ENCODE results near the gene SLC17A1. TPM values are rescaled to one million over a fixed set of nuclear protein-coding genes. Genes with fewer than 3 reads are reported as not detected.

The SLC17A1 gene
- total RNA-seq, 1 experiment from 2014 or later: not detected

GRCh38 chr6:25756382-25757363, 75.2 kb downstream of the SLC17A1 start (continued):
- TF ChIP-seq ZSCAN18 (CRISPR knock-in tag; IDR thresholded peaks at IDR 0.05): no peak
- no peak for TF ChIP-seq PRRX2 (CRISPR knock-in tag; IDR thresholded peaks at IDR 0.05)
- no peak for TF ChIP-seq NFATC4 (CRISPR knock-in tag; IDR thresholded peaks at IDR 0.05)
- no peak for TF ChIP-seq TCF7 (CRISPR knock-in tag; IDR thresholded peaks at IDR 0.05; ENCODE audit: low read depth)
- no peak for TF ChIP-seq GTF2I (CRISPR knock-in tag; conservative IDR thresholded peaks at IDR 0.05)
- TF ChIP-seq TEAD1 (CRISPR knock-in tag; IDR thresholded peaks at IDR 0.05): no peak

- Mint-ChIP-seq H3K4me3 (no peak overlapping the region), H3K27ac (no peak overlapping the region), H3K9me3 (no peaks in the 10 kb centered on the region), H3K36me3 (no peaks in the 10 kb centered on the region), H3K4me1 (no peaks in the 10 kb centered on the region), H3K27me3 (ENCODE audit: low read depth) (no peaks in the 10 kb centered on the region)
- CTCF ChIA-PET: no interaction called here
- DNase-seq (ENCODE audit: low spot score) (no peak), ATAC-seq (no peak)
- POLR2A ChIA-PET: no interaction called here
- TF ChIP-seq, protein P1, sequence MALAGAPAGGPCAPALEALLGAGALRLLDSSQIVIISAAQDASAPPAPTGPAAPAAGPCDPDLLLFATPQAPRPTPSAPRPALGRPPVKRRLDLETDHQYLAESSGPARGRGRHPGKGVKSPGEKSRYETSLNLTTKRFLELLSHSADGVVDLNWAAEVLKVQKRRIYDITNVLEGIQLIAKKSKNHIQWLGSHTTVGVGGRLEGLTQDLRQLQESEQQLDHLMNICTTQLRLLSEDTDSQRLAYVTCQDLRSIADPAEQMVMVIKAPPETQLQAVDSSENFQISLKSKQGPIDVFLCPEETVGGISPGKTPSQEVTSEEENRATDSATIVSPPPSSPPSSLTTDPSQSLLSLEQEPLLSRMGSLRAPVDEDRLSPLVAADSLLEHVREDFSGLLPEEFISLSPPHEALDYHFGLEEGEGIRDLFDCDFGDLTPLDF (CRISPR knock-in tag; IDR thresholded peaks at IDR 0.05): no peak
- TF ChIP-seq ZSCAN18 (CRISPR knock-in tag; IDR thresholded peaks at IDR 0.05) (no peak), ESRRA (CRISPR knock-in tag; IDR thresholded peaks at IDR 0.05; ENCODE audit: borderline replicate concordance) (no peak), OVOL2 (CRISPR knock-in tag; IDR thresholded peaks at IDR 0.05; ENCODE audit: borderline replicate concordance) (no peak), ATF1 (CRISPR knock-in tag; IDR thresholded peaks at IDR 0.05) (no peak), ARID4B (CRISPR knock-in tag; IDR thresholded peaks at IDR 0.05; ENCODE audit: borderline replicate concordance) (no peak), ERG (CRISPR knock-in tag; IDR thresholded peaks at IDR 0.05) (no peak), HMGA2 (CRISPR knock-in tag; IDR thresholded peaks at IDR 0.05) (no peak), ZNF138 (CRISPR knock-in tag; conservative IDR thresholded peaks at IDR 0.05) (no peak), MXD4 (CRISPR knock-in tag; IDR thresholded peaks at IDR 0.05; ENCODE audit: borderline replicate concordance) (no peak)
- TF ChIP-seq, protein P2, sequence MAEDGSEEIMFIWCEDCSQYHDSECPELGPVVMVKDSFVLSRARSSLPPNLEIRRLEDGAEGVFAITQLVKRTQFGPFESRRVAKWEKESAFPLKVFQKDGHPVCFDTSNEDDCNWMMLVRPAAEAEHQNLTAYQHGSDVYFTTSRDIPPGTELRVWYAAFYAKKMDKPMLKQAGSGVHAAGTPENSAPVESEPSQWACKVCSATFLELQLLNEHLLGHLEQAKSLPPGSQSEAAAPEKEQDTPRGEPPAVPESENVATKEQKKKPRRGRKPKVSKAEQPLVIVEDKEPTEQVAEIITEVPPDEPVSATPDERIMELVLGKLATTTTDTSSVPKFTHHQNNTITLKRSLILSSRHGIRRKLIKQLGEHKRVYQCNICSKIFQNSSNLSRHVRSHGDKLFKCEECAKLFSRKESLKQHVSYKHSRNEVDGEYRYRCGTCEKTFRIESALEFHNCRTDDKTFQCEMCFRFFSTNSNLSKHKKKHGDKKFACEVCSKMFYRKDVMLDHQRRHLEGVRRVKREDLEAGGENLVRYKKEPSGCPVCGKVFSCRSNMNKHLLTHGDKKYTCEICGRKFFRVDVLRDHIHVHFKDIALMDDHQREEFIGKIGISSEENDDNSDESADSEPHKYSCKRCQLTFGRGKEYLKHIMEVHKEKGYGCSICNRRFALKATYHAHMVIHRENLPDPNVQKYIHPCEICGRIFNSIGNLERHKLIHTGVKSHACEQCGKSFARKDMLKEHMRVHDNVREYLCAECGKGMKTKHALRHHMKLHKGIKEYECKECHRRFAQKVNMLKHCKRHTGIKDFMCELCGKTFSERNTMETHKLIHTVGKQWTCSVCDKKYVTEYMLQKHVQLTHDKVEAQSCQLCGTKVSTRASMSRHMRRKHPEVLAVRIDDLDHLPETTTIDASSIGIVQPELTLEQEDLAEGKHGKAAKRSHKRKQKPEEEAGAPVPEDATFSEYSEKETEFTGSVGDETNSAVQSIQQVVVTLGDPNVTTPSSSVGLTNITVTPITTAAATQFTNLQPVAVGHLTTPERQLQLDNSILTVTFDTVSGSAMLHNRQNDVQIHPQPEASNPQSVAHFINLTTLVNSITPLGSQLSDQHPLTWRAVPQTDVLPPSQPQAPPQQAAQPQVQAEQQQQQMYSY (CRISPR knock-in tag; IDR thresholded peaks at IDR 0.05): no peak
- TF ChIP-seq, protein P3, sequence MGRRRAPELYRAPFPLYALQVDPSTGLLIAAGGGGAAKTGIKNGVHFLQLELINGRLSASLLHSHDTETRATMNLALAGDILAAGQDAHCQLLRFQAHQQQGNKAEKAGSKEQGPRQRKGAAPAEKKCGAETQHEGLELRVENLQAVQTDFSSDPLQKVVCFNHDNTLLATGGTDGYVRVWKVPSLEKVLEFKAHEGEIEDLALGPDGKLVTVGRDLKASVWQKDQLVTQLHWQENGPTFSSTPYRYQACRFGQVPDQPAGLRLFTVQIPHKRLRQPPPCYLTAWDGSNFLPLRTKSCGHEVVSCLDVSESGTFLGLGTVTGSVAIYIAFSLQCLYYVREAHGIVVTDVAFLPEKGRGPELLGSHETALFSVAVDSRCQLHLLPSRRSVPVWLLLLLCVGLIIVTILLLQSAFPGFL (CRISPR knock-in tag; IDR thresholded peaks at IDR 0.05; ENCODE audit: borderline replicate concordance): no peak
- TF ChIP-seq, protein P4, sequence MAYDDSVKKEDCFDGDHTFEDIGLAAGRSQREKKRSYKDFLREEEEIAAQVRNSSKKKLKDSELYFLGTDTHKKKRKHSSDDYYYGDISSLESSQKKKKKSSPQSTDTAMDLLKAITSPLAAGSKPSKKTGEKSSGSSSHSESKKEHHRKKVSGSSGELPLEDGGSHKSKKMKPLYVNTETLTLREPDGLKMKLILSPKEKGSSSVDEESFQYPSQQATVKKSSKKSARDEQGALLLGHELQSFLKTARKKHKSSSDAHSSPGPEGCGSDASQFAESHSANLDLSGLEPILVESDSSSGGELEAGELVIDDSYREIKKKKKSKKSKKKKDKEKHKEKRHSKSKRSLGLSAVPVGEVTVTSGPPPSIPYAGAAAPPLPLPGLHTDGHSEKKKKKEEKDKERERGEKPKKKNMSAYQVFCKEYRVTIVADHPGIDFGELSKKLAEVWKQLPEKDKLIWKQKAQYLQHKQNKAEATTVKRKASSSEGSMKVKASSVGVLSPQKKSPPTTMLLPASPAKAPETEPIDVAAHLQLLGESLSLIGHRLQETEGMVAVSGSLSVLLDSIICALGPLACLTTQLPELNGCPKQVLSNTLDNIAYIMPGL (CRISPR knock-in tag; IDR thresholded peaks at IDR 0.05): no peak
Observed at GRCh38 chr6:25755483-25755882, 76.4 kb downstream of the SLC17A1 start.
